Neutrophil (primary cell): ENCODE data around the gene ARHGEF17.

Experiments
- H3K27ac ChIP-seq: fragments of 200-600 bp; sonication (generic); 2 replicates; pipeline ENCODE4 v1.5.1; 2016; ENCODE audit warnings: mild to moderate bottlenecking, moderate library complexity
- H3K27me3 ChIP-seq: fragments of 200-600 bp; sonication (generic); 2 replicates; pipeline ENCODE4 v1.6.0; 2016; ENCODE audit warnings: mild to moderate bottlenecking
- H3K36me3 ChIP-seq: fragments of 200-600 bp; sonication (generic); 2 replicates; pipeline ENCODE4 v1.5.1; 2017
- H3K4me1 ChIP-seq, 2 experiments: fragments of 200-600 bp in 1 of 2; sonication (generic) in 1 of 2; 1 replicate in 1 of 2; 2 replicates in 1 of 2; pipeline versions ENCODE4 v1.5.1 to v1.6.1; 2013 to 2016; ENCODE audit warnings: low read depth in 1 of 2, low read length in 1 of 2, mild to moderate bottlenecking in 1 of 2, moderate library complexity in 1 of 2; ENCODE audit not compliant: control insufficient read depth in 1 of 2, insufficient read depth in 1 of 2
- H3K4me3 ChIP-seq, 2 experiments: fragments of 200-600 bp in 1 of 2; sonication (generic) in 1 of 2; 1 replicate in 1 of 2; 2 replicates in 1 of 2; pipeline ENCODE4 v1.5.1; 2013 to 2016; ENCODE audit warnings: low read depth in 1 of 2, low read length in 1 of 2, mild to moderate bottlenecking in 1 of 2, moderate library complexity in 1 of 2
- H3K9me3 ChIP-seq: fragments of 200-600 bp; sonication (generic); 2 replicates; pipeline ENCODE4 v1.5.1; 2016
- CTCF ChIP-seq: fragments of 200-600 bp; sonication (generic); IDR thresholded peaks from 2 replicates; pipeline ENCODE4 v1.5.1; 2016; ENCODE audit warnings: antibody characterized with exemption

Gene ARHGEF17

GRCh38 chr11:73389916-73390315 lies 81.8 kb downstream of the ARHGEF17 start:
- peak overlapping the region; percentile 99 for H3K27ac ChIP-seq
- TF ChIP-seq CTCF: no peak
- peak overlapping the region in 1 of 2 experiments; percentile 96 for H3K4me3 ChIP-seq
- no peaks in the 10 kb centered on the region for H3K9me3 ChIP-seq
- H3K36me3 ChIP-seq: peaks cover 64% of the 10 kb centered on the region
- H3K27me3 ChIP-seq: no peaks in the 10 kb centered on the region
- peaks cover 73% of the 10 kb centered on the region in 2 experiments for H3K4me1 ChIP-seq

GRCh38 chr11:73390601-73391565 lies 82.8 kb downstream of the ARHGEF17 start:
- Histone ChIP-seq H3K9me3 (no peaks in the 10 kb centered on the region), H3K36me3 (peaks cover 74% of the 10 kb centered on the region), H3K27ac (peak overlapping the region; percentile 99), H3K4me3 (no peak overlapping the region), H3K27me3 (no peaks in the 10 kb centered on the region), H3K4me1 (peaks cover 63 to 64% of the 10 kb centered on the region in 2 experiments)
- TF ChIP-seq CTCF: no peak

GRCh38 chr11:73391665-73392064 lies 83.6 kb downstream of the ARHGEF17 start:
- peaks cover 55 to 56% of the 10 kb centered on the region in 2 experiments for H3K4me1 ChIP-seq
- H3K9me3 ChIP-seq: no peaks in the 10 kb centered on the region
- no peaks in the 10 kb centered on the region for H3K27me3 ChIP-seq
- no peak for TF ChIP-seq CTCF
- no peak overlapping the region for H3K4me3 ChIP-seq
- H3K27ac ChIP-seq: peak overlapping the region; percentile 99
- H3K36me3 ChIP-seq: peaks cover 82% of the 10 kb centered on the region

- no peak for TF ChIP-seq CTCF
- no peak overlapping the region for H3K4me3 ChIP-seq
- H3K36me3 ChIP-seq: peaks cover 89% of the 10 kb centered on the region
- H3K27ac ChIP-seq: peak overlapping the region; percentile 99
- H3K27me3 ChIP-seq: no peaks in the 10 kb centered on the region
- H3K9me3 ChIP-seq: no peaks in the 10 kb centered on the region
- peaks cover 48 to 49% of the 10 kb centered on the region in 2 experiments for H3K4me1 ChIP-seq
Observed at GRCh38 chr11:73392108-73393010, 84.3 kb downstream of the ARHGEF17 start.

GRCh38 chr11:73393011-73393380 lies 84.9 kb downstream of the ARHGEF17 start:
- H3K27ac ChIP-seq: peak overlapping the region; percentile 99
- no peaks in the 10 kb centered on the region for H3K27me3 ChIP-seq
- no peaks in the 10 kb centered on the region for H3K9me3 ChIP-seq
- TF ChIP-seq CTCF: no peak
- peaks cover 94% of the 10 kb centered on the region for H3K36me3 ChIP-seq
- H3K4me3 ChIP-seq: no peak overlapping the region
- peaks cover 42 to 43% of the 10 kb centered on the region in 2 experiments for H3K4me1 ChIP-seq
